Body of pancreas (tissue), 4 donors: ENCODE data around the gene SNX1.

Experiments used
- POLR2A ChIP-seq, 3 donors: fragments of 450-650 bp; IDR thresholded peaks; one replicate each; pipeline ENCODE4 v1.6.1; 2016; ENCODE audit warnings: antibody characterized with exemption in 3 of 3, mild to moderate bottlenecking in 2 of 3
- TF ChIP-seq, protein P1 (sequence below), 7 experiments: fragments of 450-650 bp in 4 of 7; fragments of 200-600 bp in 3 of 7; sonication (generic) in 3 of 7; IDR thresholded peaks; one replicate each; pipeline ENCODE4 v1.5.1; 2016 to 2019; ENCODE audit warnings: antibody characterized with exemption in 7 of 7

DNA sequence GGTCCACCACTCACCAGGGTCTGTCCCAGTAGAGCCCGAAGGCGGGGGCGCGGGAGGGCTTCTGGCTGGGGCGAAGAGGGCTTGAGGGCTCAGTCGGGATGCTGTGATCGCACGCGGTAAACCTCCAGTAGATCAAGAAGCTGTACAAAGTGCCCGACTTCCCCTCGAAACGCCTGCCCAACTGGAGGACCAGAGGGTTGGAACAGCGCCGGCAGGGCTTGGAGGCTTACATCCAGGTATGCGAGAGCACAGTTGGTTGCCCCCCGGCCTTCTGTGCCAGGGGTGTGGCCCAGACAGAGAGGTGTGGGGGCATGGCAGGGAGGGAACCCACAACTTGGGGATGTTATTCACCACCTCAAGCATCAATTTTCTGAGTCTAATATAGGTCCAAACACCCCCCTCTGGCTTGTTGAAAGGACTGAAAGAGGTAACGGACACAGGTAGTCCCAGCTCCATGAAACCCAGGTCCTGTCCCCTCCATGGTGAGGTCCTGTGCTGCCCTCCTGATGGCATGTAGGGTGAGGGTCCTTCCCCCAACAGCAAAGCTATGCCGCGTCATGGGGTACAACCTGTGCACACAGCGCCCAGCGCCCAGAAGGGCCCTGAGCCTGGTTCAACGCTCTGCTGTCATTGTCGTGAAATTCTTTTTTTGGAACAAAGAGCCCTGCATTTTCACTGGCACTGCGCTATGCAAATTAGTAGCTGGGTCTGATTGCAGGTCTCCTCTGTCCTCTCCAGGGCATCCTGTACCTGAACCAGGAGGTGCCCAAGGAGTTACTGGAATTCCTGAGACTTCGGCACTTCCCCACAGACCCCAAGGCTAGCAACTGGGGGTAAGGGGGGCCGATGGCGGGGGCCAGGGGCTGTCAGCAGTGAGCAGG lies 57.0 kb downstream of the SNX1 start:
- TF ChIP-seq POLR2A (IDR thresholded peaks at IDR 0.05), result no peak
- TF ChIP-seq, protein P1, sequence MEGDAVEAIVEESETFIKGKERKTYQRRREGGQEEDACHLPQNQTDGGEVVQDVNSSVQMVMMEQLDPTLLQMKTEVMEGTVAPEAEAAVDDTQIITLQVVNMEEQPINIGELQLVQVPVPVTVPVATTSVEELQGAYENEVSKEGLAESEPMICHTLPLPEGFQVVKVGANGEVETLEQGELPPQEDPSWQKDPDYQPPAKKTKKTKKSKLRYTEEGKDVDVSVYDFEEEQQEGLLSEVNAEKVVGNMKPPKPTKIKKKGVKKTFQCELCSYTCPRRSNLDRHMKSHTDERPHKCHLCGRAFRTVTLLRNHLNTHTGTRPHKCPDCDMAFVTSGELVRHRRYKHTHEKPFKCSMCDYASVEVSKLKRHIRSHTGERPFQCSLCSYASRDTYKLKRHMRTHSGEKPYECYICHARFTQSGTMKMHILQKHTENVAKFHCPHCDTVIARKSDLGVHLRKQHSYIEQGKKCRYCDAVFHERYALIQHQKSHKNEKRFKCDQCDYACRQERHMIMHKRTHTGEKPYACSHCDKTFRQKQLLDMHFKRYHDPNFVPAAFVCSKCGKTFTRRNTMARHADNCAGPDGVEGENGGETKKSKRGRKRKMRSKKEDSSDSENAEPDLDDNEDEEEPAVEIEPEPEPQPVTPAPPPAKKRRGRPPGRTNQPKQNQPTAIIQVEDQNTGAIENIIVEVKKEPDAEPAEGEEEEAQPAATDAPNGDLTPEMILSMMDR (IDR thresholded peaks at IDR 0.05), result no peak
